GM19324 (cell line): ENCODE measurements around the gene KRT28.

Experiments
- ATAC-seq: cut with Tn5 transposase; IDR thresholded peaks from one replicate; pipeline ENCODE4 v1.9.1; 2021; ENCODE audit warnings: mild to moderate bottlenecking, moderate library complexity; ENCODE audit not compliant: unreplicated experiment, low FRiP score

KRT28 gene

GRCh38 chr17:40799859-40800258 is at the start of gene KRT28:
Gene KRT28, minus strand, starts transcription at chr17:40799959. Its CDS starts 66 bp downstream, at chr17:40799893.
- ATAC-seq = no peak

GRCh38 chr17:40848583-40849235 is 49.0 kb upstream of the KRT28 start:
- no peak for ATAC-seq

- ATAC-seq = no peak
Measured at GRCh38 chr17:40846515-40847144, 46.9 kb upstream of the KRT28 start.

- ATAC-seq = no peak
Measured at GRCh38 chr17:40844671-40845107, 44.9 kb upstream of the KRT28 start.

- ATAC-seq = no peak
Measured at GRCh38 chr17:40843242-40843641, 43.5 kb upstream of the KRT28 start.

GRCh38 chr17:40841246-40841645 is 41.5 kb upstream of the KRT28 start:
- ATAC-seq = no peak

- ATAC-seq = no peak
Measured at GRCh38 chr17:40839194-40839593, 39.4 kb upstream of the KRT28 start.

GRCh38 chr17:40836020-40836419 is 36.3 kb upstream of the KRT28 start:
- ATAC-seq = no peak

- ATAC-seq = no peak
Measured at GRCh38 chr17:40833882-40834281, 34.1 kb upstream of the KRT28 start.

GRCh38 chr17:40832840-40833239 is 33.1 kb upstream of the KRT28 start:
- no peak for ATAC-seq

GRCh38 chr17:40830085-40830776 is 30.5 kb upstream of the KRT28 start:
- no peak for ATAC-seq

GRCh38 chr17:40828454-40829044 is 28.8 kb upstream of the KRT28 start:
- ATAC-seq = no peak

GRCh38 chr17:40827746-40828453 is 28.1 kb upstream of the KRT28 start:
- no peak for ATAC-seq

- ATAC-seq = no peak
Measured at GRCh38 chr17:40825599-40825998, 25.8 kb upstream of the KRT28 start.

- ATAC-seq = no peak
Measured at GRCh38 chr17:40824015-40824832, 24.5 kb upstream of the KRT28 start.

- ATAC-seq = no peak
Measured at GRCh38 chr17:40822132-40822812, 22.5 kb upstream of the KRT28 start, which contains the start of gene KRT10. Gene KRT10, minus strand, starts transcription at chr17:40822614. Its CDS starts 29 bp downstream, at chr17:40822585.

GRCh38 chr17:40821536-40821935 is 21.8 kb upstream of the KRT28 start:
- ATAC-seq = no peak

- ATAC-seq = no peak
Measured at GRCh38 chr17:40820228-40820838, 20.6 kb upstream of the KRT28 start.
